HG03469 (cell line): ENCODE data around the gene MAD1L1.

Experiments
- ATAC-seq: cut with Tn5 transposase; IDR thresholded peaks from one replicate; pipeline ENCODE4 v1.9.1; 2021; ENCODE audit warnings: mild to moderate bottlenecking, moderate library complexity, moderate number of reproducible peaks; ENCODE audit not compliant: unreplicated experiment

The MAD1L1 gene

GRCh38 chr7:2219606-2220005 is 13.1 kb downstream of the MAD1L1 start:
- no peak for ATAC-seq

- no peak for ATAC-seq
Measured at GRCh38 chr7:2219136-2219535, 13.6 kb downstream of the MAD1L1 start.

GRCh38 chr7:2218444-2218785 is 14.3 kb downstream of the MAD1L1 start:
- ATAC-seq = no peak

- ATAC-seq = no peak
Measured at GRCh38 chr7:2217716-2218443, 14.9 kb downstream of the MAD1L1 start.

GRCh38 chr7:2217206-2217605 is 15.5 kb downstream of the MAD1L1 start:
- no peak for ATAC-seq

- no peak for ATAC-seq
Measured at GRCh38 chr7:2215851-2216250, 16.9 kb downstream of the MAD1L1 start.

- no peak for ATAC-seq
Measured at GRCh38 chr7:2214636-2215035, 18.1 kb downstream of the MAD1L1 start.

GRCh38 chr7:2213551-2214215 is 19.1 kb downstream of the MAD1L1 start:
- ATAC-seq = no peak

GRCh38 chr7:2212906-2213305 is 19.8 kb downstream of the MAD1L1 start:
- ATAC-seq = no peak

- ATAC-seq = no peak
Measured at GRCh38 chr7:2211926-2212325, 20.8 kb downstream of the MAD1L1 start.

- ATAC-seq = no peak
Measured at GRCh38 chr7:2211259-2211880, 21.4 kb downstream of the MAD1L1 start.

GRCh38 chr7:2210551-2211258 is 22.0 kb downstream of the MAD1L1 start:
- no peak for ATAC-seq

GRCh38 chr7:2209961-2210323 is 22.8 kb downstream of the MAD1L1 start:
- ATAC-seq = no peak

- no peak for ATAC-seq
Measured at GRCh38 chr7:2209146-2209960, 23.4 kb downstream of the MAD1L1 start.

GRCh38 chr7:2208712-2209111 is 24.0 kb downstream of the MAD1L1 start:
- ATAC-seq = no peak

GRCh38 chr7:2205036-2205780 is 27.5 kb downstream of the MAD1L1 start:
- no peak for ATAC-seq

GRCh38 chr7:2204446-2204845 is 28.3 kb downstream of the MAD1L1 start:
- no peak for ATAC-seq

- ATAC-seq = no peak
Measured at GRCh38 chr7:2203766-2204300, 28.9 kb downstream of the MAD1L1 start.

- ATAC-seq = no peak
Measured at GRCh38 chr7:2202901-2203765, 29.6 kb downstream of the MAD1L1 start.
